Measurements from ENCODE around the gene CFAP20DC.
"Not testable (repeated sequence)": the region's sequence is repeated elsewhere in the genome, so short reads cannot be mapped to it uniquely, and the experiment has no call there.

Gene CFAP20DC

GRCh38 chr3:58864480-58864879 is 185.3 kb downstream of the CFAP20DC start:
- DNase-seq, result no peak

- DNase-seq, result no peak
Observed at GRCh38 chr3:58863206-58863605, 186.6 kb downstream of the CFAP20DC start.

- DNase-seq, result no peak
Observed at GRCh38 chr3:58861551-58861950, 188.3 kb downstream of the CFAP20DC start.

GRCh38 chr3:58858126-58858525 is 191.7 kb downstream of the CFAP20DC start:
- DNase-seq, result peak; percentile 1

GRCh38 chr3:58857402-58857801 is 192.4 kb downstream of the CFAP20DC start:
- no peak for DNase-seq

GRCh38 chr3:58848826-58849225 is 201.0 kb downstream of the CFAP20DC start:
- DNase-seq, result peak; percentile 36

- DNase-seq, result not testable (repeated sequence)
Observed at GRCh38 chr3:58842050-58842747, 207.6 kb downstream of the CFAP20DC start.

GRCh38 chr3:58840949-58841348 is 208.9 kb downstream of the CFAP20DC start:
- no peak for DNase-seq

- DNase-seq, result no peak
Observed at GRCh38 chr3:58839964-58840363, 209.9 kb downstream of the CFAP20DC start.

GRCh38 chr3:58839187-58839586 is 210.6 kb downstream of the CFAP20DC start:
- no peak for DNase-seq

- DNase-seq, result no peak
Observed at GRCh38 chr3:58837856-58838255, 212.0 kb downstream of the CFAP20DC start.

GRCh38 chr3:58837141-58837843 is 212.5 kb downstream of the CFAP20DC start:
- DNase-seq, result no peak

- DNase-seq, result no peak
Observed at GRCh38 chr3:58835086-58835485, 214.7 kb downstream of the CFAP20DC start.

GRCh38 chr3:58833491-58833890 is 216.3 kb downstream of the CFAP20DC start:
- DNase-seq, result no peak

- DNase-seq, result no peak
Observed at GRCh38 chr3:58829321-58830000, 220.4 kb downstream of the CFAP20DC start.

GRCh38 chr3:58824777-58825176 is 225.0 kb downstream of the CFAP20DC start:
- no peak for DNase-seq

- peak; percentile 30 for DNase-seq
Observed at GRCh38 chr3:58824285-58824684, 225.5 kb downstream of the CFAP20DC start.

- not testable (repeated sequence) for DNase-seq
Observed at GRCh38 chr3:58806551-58807244, 243.1 kb downstream of the CFAP20DC start.

- DNase-seq, result no peak
Observed at GRCh38 chr3:58804914-58805313, 244.9 kb downstream of the CFAP20DC start.

- no peak for DNase-seq
Observed at GRCh38 chr3:58801541-58801940, 248.3 kb downstream of the CFAP20DC start.

GRCh38 chr3:58800940-58801339 is 248.9 kb downstream of the CFAP20DC start:
- no peak for DNase-seq

GRCh38 chr3:58800032-58800431 is 249.8 kb downstream of the CFAP20DC start:
- no peak for DNase-seq

GRCh38 chr3:58799271-58799670 is 250.6 kb downstream of the CFAP20DC start:
- DNase-seq, result no peak
